ENCODE data around the gene RACGAP1. TPM values are rescaled to one million over a fixed set of nuclear protein-coding genes. Genes with fewer than 3 reads are reported as not detected.

Gene RACGAP1
- total RNA-seq, 6 experiments from 2014 or later: 52.6 to 119 (median 104) TPM

GRCh38 chr12:50062728-50063460 is 37.6 kb upstream of the RACGAP1 start:
- no peak overlapping the region for H3K4me3 Mint-ChIP-seq
- no peak for DNase-seq
- H3K27ac Mint-ChIP-seq: no peak overlapping the region
- H3K36me3 Mint-ChIP-seq (ENCODE audit: low read depth): no peaks in the 10 kb centered on the region
- H3K27me3 Mint-ChIP-seq (ENCODE audit: insufficient read depth): peaks cover 12% of the 10 kb centered on the region
- H3K4me1 Mint-ChIP-seq (ENCODE audit: low read depth): 0 out of 2 replicates have a peak, but pooled peaks cover 6% of the 10 kb centered on the region
- H3K9me3 Mint-ChIP-seq: no peaks in the 10 kb centered on the region
- TF ChIP-seq, protein P1, sequence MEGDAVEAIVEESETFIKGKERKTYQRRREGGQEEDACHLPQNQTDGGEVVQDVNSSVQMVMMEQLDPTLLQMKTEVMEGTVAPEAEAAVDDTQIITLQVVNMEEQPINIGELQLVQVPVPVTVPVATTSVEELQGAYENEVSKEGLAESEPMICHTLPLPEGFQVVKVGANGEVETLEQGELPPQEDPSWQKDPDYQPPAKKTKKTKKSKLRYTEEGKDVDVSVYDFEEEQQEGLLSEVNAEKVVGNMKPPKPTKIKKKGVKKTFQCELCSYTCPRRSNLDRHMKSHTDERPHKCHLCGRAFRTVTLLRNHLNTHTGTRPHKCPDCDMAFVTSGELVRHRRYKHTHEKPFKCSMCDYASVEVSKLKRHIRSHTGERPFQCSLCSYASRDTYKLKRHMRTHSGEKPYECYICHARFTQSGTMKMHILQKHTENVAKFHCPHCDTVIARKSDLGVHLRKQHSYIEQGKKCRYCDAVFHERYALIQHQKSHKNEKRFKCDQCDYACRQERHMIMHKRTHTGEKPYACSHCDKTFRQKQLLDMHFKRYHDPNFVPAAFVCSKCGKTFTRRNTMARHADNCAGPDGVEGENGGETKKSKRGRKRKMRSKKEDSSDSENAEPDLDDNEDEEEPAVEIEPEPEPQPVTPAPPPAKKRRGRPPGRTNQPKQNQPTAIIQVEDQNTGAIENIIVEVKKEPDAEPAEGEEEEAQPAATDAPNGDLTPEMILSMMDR (IDR thresholded peaks at IDR 0.05): no peak

- H3K27me3 Mint-ChIP-seq (ENCODE audit: insufficient read depth): peaks cover 12% of the 10 kb centered on the region
- H3K36me3 Mint-ChIP-seq (ENCODE audit: low read depth): no peaks in the 10 kb centered on the region
- H3K27ac Mint-ChIP-seq: no peak overlapping the region
- no peak for DNase-seq
- no peaks in the 10 kb centered on the region for H3K9me3 Mint-ChIP-seq
- TF ChIP-seq, protein P1 (IDR thresholded peaks at IDR 0.05): no peak
- peaks cover 9% of the 10 kb centered on the region for H3K4me1 Mint-ChIP-seq (ENCODE audit: low read depth)
- H3K4me3 Mint-ChIP-seq: no peak overlapping the region
These were observed 36.8 kb upstream of the RACGAP1 start for GRCh38 chr12:50061946-50062686.

GRCh38 chr12:50061171-50061570 is 35.9 kb upstream of the RACGAP1 start:
- no peak overlapping the region for H3K27ac Mint-ChIP-seq
- H3K4me3 Mint-ChIP-seq: no peak overlapping the region
- H3K9me3 Mint-ChIP-seq: no peaks in the 10 kb centered on the region
- peaks cover 18% of the 10 kb centered on the region for H3K4me1 Mint-ChIP-seq (ENCODE audit: low read depth)
- DNase-seq: no peak
- TF ChIP-seq, protein P1 (IDR thresholded peaks at IDR 0.05): no peak
- peaks cover 17% of the 10 kb centered on the region for H3K27me3 Mint-ChIP-seq (ENCODE audit: insufficient read depth)
- H3K36me3 Mint-ChIP-seq (ENCODE audit: low read depth): no peaks in the 10 kb centered on the region

GRCh38 chr12:50060120-50060468 is 34.8 kb upstream of the RACGAP1 start:
- TF ChIP-seq, protein P1 (IDR thresholded peaks at IDR 0.05): no peak
- H3K27ac Mint-ChIP-seq: no peak overlapping the region
- H3K9me3 Mint-ChIP-seq: no peaks in the 10 kb centered on the region
- DNase-seq: no peak
- no peak overlapping the region for H3K4me3 Mint-ChIP-seq
- peaks cover 21% of the 10 kb centered on the region for H3K27me3 Mint-ChIP-seq (ENCODE audit: insufficient read depth)
- H3K4me1 Mint-ChIP-seq (ENCODE audit: low read depth): peaks cover 24% of the 10 kb centered on the region
- H3K36me3 Mint-ChIP-seq (ENCODE audit: low read depth): no peaks in the 10 kb centered on the region

DNA sequence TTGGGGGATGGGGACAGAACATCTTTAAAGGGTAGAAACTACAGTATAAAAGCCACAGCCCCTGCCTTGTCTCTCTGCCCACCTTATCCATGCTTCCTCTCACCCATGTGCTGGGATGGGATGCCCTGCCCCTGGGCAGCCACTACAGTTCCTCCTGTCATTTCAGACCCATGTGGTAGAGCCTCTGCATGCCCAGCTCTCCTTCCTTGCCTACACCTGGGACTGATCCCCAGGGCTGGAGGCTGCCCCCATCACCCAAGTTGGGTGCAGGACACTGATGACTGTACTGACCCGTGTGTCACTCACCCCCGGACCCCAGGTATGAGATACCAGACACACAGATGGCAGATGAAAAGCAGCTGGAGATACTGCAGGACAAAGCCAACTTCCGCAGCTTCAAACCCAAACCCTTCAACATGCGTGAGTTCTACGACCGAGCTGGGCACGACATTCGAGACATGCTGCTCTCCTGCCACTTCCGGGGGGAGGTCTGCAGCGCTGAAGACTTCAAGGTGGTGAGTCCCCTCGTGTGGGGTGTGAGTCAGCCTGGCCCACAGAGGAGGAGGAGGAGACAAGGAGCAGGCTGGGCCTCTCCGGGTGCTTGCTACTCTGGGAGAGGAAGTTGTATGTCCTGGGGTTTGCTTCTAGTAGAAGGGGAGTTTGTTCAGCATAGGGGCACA is 34.3 kb upstream of the RACGAP1 start:
- peaks cover 24% of the 10 kb centered on the region for H3K4me1 Mint-ChIP-seq (ENCODE audit: low read depth)
- peaks cover 21% of the 10 kb centered on the region for H3K27me3 Mint-ChIP-seq (ENCODE audit: insufficient read depth)
- no peaks in the 10 kb centered on the region for H3K9me3 Mint-ChIP-seq
- DNase-seq: no peak
- TF ChIP-seq, protein P1 (IDR thresholded peaks at IDR 0.05): no peak
- no peaks in the 10 kb centered on the region for H3K36me3 Mint-ChIP-seq (ENCODE audit: low read depth)
- H3K27ac Mint-ChIP-seq: no peak overlapping the region
- no peak overlapping the region for H3K4me3 Mint-ChIP-seq

Data from HFFc6 (cell line).